MG63 (cell line): ENCODE measurements around the gene C11orf24. TPM values are rescaled to one million over a fixed set of nuclear protein-coding genes. Genes with fewer than 3 reads are reported as not detected.
"Not testable (repeated sequence)": the region's sequence is repeated elsewhere in the genome, so short reads cannot be mapped to it uniquely, and the experiment has no call there.

Experiments
- DNase-seq: peaks from one replicate; pipeline ENCODE4 v3.0.0-alpha.2; 2020
- H3K27me3 ChIP-seq: fragments of 250-450 bp; sonication (Bioruptor Pico); 2 replicates; pipeline ENCODE4 v1.5.1; 2020; ENCODE audit warnings: mild to moderate bottlenecking, moderate library complexity
- H3K36me3 ChIP-seq: fragments of 250-450 bp; sonication (Bioruptor Pico); 2 replicates; pipeline ENCODE4 v1.5.1; 2020; ENCODE audit warnings: mild to moderate bottlenecking, moderate library complexity
- H3K4me3 ChIP-seq: fragments of 250-450 bp; sonication (Bioruptor Pico); 2 replicates; pipeline ENCODE4 v1.5.1; 2020; ENCODE audit warnings: mild to moderate bottlenecking, moderate library complexity
- H3K9me3 ChIP-seq: fragments of 250-450 bp; sonication (Bioruptor Pico); 2 replicates; pipeline ENCODE4 v1.5.1; 2020; ENCODE audit warnings: mild to moderate bottlenecking, moderate library complexity
- total RNA-seq: library from RNA; depleted of rRNA; stranded (reverse); fragments of >200 nt; shearing (Covaris generic); gene quantifications from 2 replicates; pipeline ENCODE4 v1.2.3, GENCODE V29; 2014; ENCODE audit warnings: low replicate concordance

Gene C11orf24
- total RNA-seq, 1 experiment from 2014 or later: 30.3 TPM

- H3K9me3 ChIP-seq: no peaks in the 10 kb centered on the region
- H3K4me3 ChIP-seq: no peak overlapping the region
- no peaks in the 10 kb centered on the region for H3K27me3 ChIP-seq
- H3K36me3 ChIP-seq: peaks cover 58% of the 10 kb centered on the region
- DNase-seq: no peak
Observed at GRCh38 chr11:68264244-68264643, 7.5 kb downstream of the C11orf24 start.

GRCh38 chr11:68263444-68264035, 8.2 kb downstream of the C11orf24 start:
- DNase-seq: no peak
- Histone ChIP-seq H3K36me3 (peaks cover 55% of the 10 kb centered on the region), H3K4me3 (no peak overlapping the region), H3K27me3 (no peaks in the 10 kb centered on the region), H3K9me3 (no peaks in the 10 kb centered on the region)

- no peaks in the 10 kb centered on the region for H3K9me3 ChIP-seq
- no peak overlapping the region for H3K4me3 ChIP-seq
- H3K36me3 ChIP-seq: peaks cover 44% of the 10 kb centered on the region
- DNase-seq: no peak
- no peaks in the 10 kb centered on the region for H3K27me3 ChIP-seq
Observed at GRCh38 chr11:68262544-68262827, 9.3 kb downstream of the C11orf24 start.

GRCh38 chr11:68261749-68262543, 9.8 kb downstream of the C11orf24 start:
- DNase-seq: no peak
- Histone ChIP-seq H3K36me3 (peaks cover 39% of the 10 kb centered on the region), H3K9me3 (no peaks in the 10 kb centered on the region), H3K27me3 (no peaks in the 10 kb centered on the region), H3K4me3 (no peak overlapping the region)

- no peak for DNase-seq
- H3K4me3 ChIP-seq: no peak overlapping the region
- H3K36me3 ChIP-seq: peaks cover 30% of the 10 kb centered on the region
- no peaks in the 10 kb centered on the region for H3K9me3 ChIP-seq
- no peaks in the 10 kb centered on the region for H3K27me3 ChIP-seq
Observed at GRCh38 chr11:68261006-68261405, 10.8 kb downstream of the C11orf24 start.

GRCh38 chr11:68260484-68260883, 11.3 kb downstream of the C11orf24 start:
- Histone ChIP-seq H3K9me3 (no peaks in the 10 kb centered on the region), H3K4me3 (no peak overlapping the region), H3K27me3 (no peaks in the 10 kb centered on the region), H3K36me3 (peaks cover 24% of the 10 kb centered on the region)
- DNase-seq: no peak

GRCh38 chr11:68259122-68259959, 12.4 kb downstream of the C11orf24 start:
- no peak for DNase-seq
- Histone ChIP-seq H3K4me3 (no peak overlapping the region), H3K9me3 (no peaks in the 10 kb centered on the region), H3K27me3 (no peaks in the 10 kb centered on the region), H3K36me3 (peaks cover 17% of the 10 kb centered on the region)

- Histone ChIP-seq H3K27me3 (no peaks in the 10 kb centered on the region), H3K36me3 (peaks cover 16% of the 10 kb centered on the region), H3K4me3 (no peak overlapping the region), H3K9me3 (no peaks in the 10 kb centered on the region)
- DNase-seq: no peak
Observed at GRCh38 chr11:68258363-68258765, 13.4 kb downstream of the C11orf24 start.

- peak; percentile 93 for DNase-seq
- Histone ChIP-seq H3K27me3 (no peaks in the 10 kb centered on the region), H3K4me3 (no peak overlapping the region), H3K36me3 (peaks cover 9% of the 10 kb centered on the region), H3K9me3 (no peaks in the 10 kb centered on the region)
Observed at GRCh38 chr11:68257477-68258362, 14.1 kb downstream of the C11orf24 start.

- Histone ChIP-seq H3K9me3 (no peaks in the 10 kb centered on the region), H3K36me3 (peaks cover 2% of the 10 kb centered on the region; the same call in 1 of the 2 replicates), H3K27me3 (no peaks in the 10 kb centered on the region), H3K4me3 (no peak overlapping the region)
- DNase-seq: no peak
Observed at GRCh38 chr11:68256331-68256741, 15.4 kb downstream of the C11orf24 start.

GRCh38 chr11:68255526-68255925, 16.2 kb downstream of the C11orf24 start:
- H3K36me3 ChIP-seq: no peaks in the 10 kb centered on the region
- H3K9me3 ChIP-seq: no peaks in the 10 kb centered on the region
- DNase-seq: no peak
- no peak overlapping the region for H3K4me3 ChIP-seq
- H3K27me3 ChIP-seq: no peaks in the 10 kb centered on the region

GRCh38 chr11:68254421-68254820, 17.4 kb downstream of the C11orf24 start:
- no peak overlapping the region for H3K4me3 ChIP-seq
- H3K36me3 ChIP-seq: no peaks in the 10 kb centered on the region
- H3K9me3 ChIP-seq: no peaks in the 10 kb centered on the region
- DNase-seq: no peak
- no peaks in the 10 kb centered on the region for H3K27me3 ChIP-seq

- Histone ChIP-seq H3K36me3 (no peaks in the 10 kb centered on the region), H3K9me3 (no peaks in the 10 kb centered on the region), H3K27me3 (no peaks in the 10 kb centered on the region), H3K4me3 (no peak overlapping the region)
- DNase-seq: no peak
Observed at GRCh38 chr11:68251765-68252164, 20.0 kb downstream of the C11orf24 start.

- H3K4me3 ChIP-seq, H3K27me3 ChIP-seq, H3K9me3 ChIP-seq, H3K36me3 ChIP-seq, DNase-seq: not testable (repeated sequence)
Observed at GRCh38 chr11:68244912-68245311, 26.9 kb downstream of the C11orf24 start.

GRCh38 chr11:68243847-68244246, 27.9 kb downstream of the C11orf24 start:
- not testable (repeated sequence) for H3K9me3 ChIP-seq, H3K27me3 ChIP-seq, H3K4me3 ChIP-seq, DNase-seq, H3K36me3 ChIP-seq

GRCh38 chr11:68242616-68243015, 29.2 kb downstream of the C11orf24 start:
- H3K4me3 ChIP-seq: no peak overlapping the region
- H3K27me3 ChIP-seq: no peaks in the 10 kb centered on the region; the same call in 1 of the 2 replicates
- no peak for DNase-seq
- no peaks in the 10 kb centered on the region for H3K9me3 ChIP-seq
- H3K36me3 ChIP-seq: no peaks in the 10 kb centered on the region

GRCh38 chr11:68231621-68232020, 40.2 kb downstream of the C11orf24 start:
- H3K27me3 ChIP-seq: peaks cover 14% of the 10 kb centered on the region
- no peak overlapping the region for H3K4me3 ChIP-seq
- H3K36me3 ChIP-seq: no peaks in the 10 kb centered on the region
- DNase-seq: no peak
- H3K9me3 ChIP-seq: no peaks in the 10 kb centered on the region
